GM18951 (cell line): Measurements from ENCODE around the gene KISS1.

Source experiments
- POLR2A ChIP-seq: IDR thresholded peaks from 4 replicates; pipeline ENCODE4 v1.6.1; 2011; ENCODE audit warnings: mild to moderate bottlenecking; ENCODE audit not compliant: insufficient read length, insufficient read depth; ENCODE audit errors: extremely low read depth
- in situ Hi-C: fragments of 300-500 bp; cut with MboI; formaldehyde crosslinking; loops from one replicate; pipeline ENCODE4 v1.12.0; 2022; ENCODE audit warnings: low sequenced_read_pairs, mixed read lengths, inconsistent platforms; ENCODE audit not compliant: unreplicated experiment

KISS1 gene

GRCh38 chr1:204174958-204175357 lies 21.3 kb downstream of the KISS1 start:
- in situ Hi-C loops, result no loop called here
- TF ChIP-seq POLR2A, result no peak

DNA sequence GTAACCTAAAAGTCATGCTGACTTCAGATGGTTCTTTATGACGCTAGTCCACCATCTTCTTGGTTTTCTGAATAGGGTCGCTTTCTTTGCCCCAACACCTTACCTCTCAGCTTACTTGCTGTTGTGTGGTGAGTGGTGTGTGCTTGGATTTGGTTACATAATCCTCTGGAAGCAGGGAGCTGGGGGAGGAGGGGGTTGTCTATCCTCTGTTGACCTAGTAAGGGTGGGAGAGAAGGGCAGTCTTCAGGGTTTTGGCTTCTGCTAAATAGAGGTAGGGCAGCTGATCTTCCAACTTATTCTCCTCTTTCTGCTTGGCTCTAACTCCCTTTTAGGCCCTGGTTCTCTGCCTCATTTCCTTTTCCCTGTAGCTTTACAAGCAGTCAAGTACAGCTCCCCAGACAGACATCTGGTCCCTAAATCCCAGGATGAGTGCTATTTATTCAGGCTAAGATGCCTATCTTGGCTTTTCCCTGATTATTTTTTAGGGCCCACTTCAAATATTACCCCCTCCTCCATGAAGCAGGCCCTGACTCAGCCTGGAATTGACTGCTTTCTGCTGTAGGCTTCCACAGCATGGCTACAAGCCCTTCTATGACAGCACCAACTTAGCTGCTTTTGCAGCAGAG lies 23.8 kb downstream of the KISS1 start:
- in situ Hi-C loops, result no loop called here
- TF ChIP-seq POLR2A, result no peak

DNA sequence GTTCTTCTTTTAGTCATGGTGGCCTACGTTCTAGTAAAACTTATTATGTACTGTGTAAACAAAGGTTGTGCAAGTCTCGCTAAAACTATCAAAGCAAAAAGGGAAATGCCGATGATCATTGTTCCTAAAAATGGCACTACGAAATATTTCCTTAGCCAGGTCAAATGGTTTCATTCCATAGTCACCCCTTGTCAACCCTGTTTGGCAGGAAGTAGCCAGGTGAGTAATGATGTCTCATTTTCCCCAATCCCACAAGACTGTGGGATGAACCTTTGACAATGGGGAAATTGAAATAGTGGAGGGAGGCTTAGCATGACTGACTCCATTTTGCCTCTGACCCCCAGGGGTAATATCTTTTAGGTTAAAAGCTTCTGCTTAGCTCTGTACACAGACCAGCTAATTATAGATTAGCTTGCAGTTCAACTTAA lies 24.5 kb downstream of the KISS1 start:
- no peak for TF ChIP-seq POLR2A
- in situ Hi-C loops, result no loop called here

DNA sequence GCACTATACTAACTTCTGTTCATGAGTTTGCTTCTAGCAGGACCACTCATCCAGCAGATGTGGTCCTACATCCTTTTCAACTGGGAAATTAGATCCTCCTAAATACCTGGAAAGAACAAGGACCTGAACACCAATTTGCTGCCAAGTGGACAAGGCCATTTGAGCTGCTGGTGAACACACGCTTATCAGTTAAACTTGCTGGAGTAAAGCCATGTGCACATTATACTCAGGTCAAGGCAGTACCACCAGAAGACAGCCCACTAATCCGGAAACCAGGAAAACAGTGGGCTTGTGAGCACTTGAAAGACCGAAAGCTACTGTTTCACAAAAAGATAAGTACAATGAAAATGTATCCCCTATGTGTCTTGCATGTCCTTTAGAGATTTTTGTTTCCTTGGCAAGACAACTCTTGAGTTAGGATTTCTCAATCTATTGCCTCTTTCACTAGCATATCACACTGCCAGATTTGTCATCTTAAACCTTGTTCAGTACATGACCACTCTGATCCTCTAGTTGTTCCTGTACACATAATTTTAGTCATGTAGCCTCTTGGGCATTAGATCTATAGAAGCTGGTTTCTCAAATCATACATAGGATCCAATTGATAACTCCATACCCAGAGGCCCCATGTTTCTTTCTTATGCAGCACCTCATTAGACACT lies 25.7 kb downstream of the KISS1 start:
- in situ Hi-C loops, result no loop called here
- TF ChIP-seq POLR2A, result no peak

- in situ Hi-C loops, result loop anchor here (10.0 kb wide), 1 partner anchor 205 kb away; no protein-coding TSS in a partner anchor
- TF ChIP-seq POLR2A, result no peak
These were observed 26.4 kb downstream of the KISS1 start for GRCh38 chr1:204169858-204170257.

DNA sequence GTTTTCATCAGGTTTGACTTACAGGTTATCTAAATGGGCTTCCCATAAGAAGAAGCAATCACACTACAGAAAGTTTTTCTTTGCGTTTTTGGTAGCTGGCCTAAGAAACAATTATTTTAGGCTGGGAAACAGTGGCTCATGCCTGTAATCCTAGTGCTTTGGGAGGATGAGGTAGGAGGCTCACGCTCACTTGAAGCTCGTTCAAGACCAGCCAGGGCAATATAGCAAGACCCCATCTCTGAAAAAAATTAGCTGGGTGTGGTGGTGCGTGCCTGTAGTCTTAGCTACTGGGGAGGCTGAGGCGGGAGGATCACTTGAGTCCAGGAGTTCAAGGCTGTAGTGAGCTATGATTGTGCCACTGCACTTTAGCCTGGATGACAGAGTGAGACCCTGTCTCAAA lies 28.6 kb downstream of the KISS1 start:
- no peak for TF ChIP-seq POLR2A
- in situ Hi-C loops, result loop anchor here (10.0 kb wide), 1 partner anchor 207 kb away; no protein-coding TSS in a partner anchor

- TF ChIP-seq POLR2A, result no peak
- in situ Hi-C loops, result loop anchor here (10.0 kb wide), 1 partner anchor 209 kb away; no protein-coding TSS in a partner anchor
These were observed 30.1 kb downstream of the KISS1 start, which contains the start of gene REN for GRCh38 chr1:204166219-204166618. Gene REN (minus strand): TSS chr1:204166337. CDS start chr1:204166293, 44 bp downstream.

- no peak for TF ChIP-seq POLR2A
- in situ Hi-C loops, result loop anchor here (10.0 kb wide), 1 partner anchor 212 kb away; no protein-coding TSS in a partner anchor
These were observed 33.7 kb downstream of the KISS1 start for GRCh38 chr1:204162494-204163074.

DNA sequence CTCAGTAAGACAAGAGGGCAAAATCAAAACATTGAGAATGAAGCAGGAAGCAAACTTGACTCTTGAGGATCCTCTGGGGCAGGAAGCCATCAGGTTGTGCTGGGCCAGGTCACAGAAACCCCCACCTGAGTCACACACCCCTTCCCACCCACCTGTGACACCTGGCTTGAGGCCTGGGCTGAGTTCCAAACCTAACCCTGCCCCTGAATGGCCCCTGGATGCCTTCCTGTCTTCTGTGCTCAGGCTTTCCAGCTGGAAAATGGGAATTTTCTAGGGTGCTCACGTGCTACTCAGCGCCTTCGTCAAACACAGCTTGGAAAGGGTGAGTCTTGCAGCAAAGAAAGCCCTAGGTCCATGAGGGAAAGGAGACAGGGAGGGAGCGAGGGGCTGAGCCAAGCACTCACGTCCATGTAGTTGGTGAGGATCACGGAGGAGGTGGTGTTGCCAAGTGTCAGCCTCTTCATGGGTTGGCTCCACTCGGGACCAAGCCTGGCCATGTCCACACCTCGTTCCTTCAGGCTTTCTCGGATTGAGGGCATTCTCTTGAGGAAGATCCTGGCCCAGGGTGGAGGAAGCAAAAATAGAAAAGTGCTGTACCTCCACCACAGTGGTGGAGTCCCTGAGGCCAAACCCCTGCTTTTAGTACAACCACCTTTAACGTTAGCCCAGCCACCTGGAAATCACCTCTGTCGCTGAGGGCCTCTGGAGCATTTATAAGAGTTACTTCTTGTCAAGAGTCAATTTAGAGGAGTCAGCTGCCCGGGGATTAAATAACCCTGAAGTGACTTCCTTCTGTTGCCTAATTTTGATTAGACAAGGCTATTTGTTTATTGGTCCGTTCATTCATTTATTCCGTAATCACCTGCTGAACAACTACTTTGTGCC lies 34.4 kb downstream of the KISS1 start:
- TF ChIP-seq POLR2A, result no peak

GRCh38 chr1:204157962-204158361 lies 38.3 kb downstream of the KISS1 start:
- in situ Hi-C loops, result no loop called here
- no peak for TF ChIP-seq POLR2A

More for the DNA sequence above, 34.4 kb downstream of the KISS1 start:
- in situ Hi-C loops, result loop anchor here (10.0 kb wide), 1 partner anchor 213 kb away; no protein-coding TSS in a partner anchor

- in situ Hi-C loops, result no loop called here
- TF ChIP-seq POLR2A, result no peak
These were observed 40.4 kb downstream of the KISS1 start for GRCh38 chr1:204155881-204156280.

DNA sequence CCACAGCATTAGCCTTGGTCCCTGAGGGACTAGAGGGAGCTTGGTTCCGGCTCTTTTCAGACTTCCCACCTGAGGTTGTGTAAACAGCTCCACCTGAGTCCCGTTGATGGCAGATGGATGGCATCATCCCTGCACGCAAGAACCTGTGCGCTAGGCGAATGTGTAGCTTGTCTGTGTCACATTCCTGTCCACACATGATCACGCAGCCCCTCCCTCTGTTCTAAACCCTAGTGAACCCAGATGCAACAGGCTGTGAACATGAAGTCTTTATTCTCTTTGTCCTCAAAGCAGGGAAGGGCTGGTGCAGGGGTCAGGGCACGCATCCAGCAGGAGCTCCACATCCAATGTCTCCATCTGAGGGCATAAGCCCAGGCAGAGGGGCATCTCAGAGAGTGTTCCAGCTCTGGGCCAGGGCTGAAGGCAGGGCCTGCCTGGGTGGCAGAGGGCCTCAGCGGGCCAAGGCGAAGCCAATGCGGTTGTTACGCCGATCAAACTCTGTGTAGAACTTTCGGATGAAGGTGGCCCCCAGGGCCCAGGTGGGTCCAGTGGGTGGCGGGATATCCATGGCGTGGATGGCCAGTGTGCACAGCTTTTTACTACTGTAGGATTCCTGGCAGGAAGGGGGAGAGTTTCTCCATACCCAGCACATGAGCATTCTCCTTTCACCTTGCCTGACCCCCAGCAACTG lies 41.6 kb downstream of the KISS1 start:
- no peak for TF ChIP-seq POLR2A
- in situ Hi-C loops, result no loop called here

- in situ Hi-C loops, result no loop called here
- TF ChIP-seq POLR2A, result no peak
These were observed 42.6 kb downstream of the KISS1 start for GRCh38 chr1:204153667-204154066.
